Dendritic cell treated with granulocyte-macrophage colony-stimulating factor and Interleukin-4, amounts not matched to agents 40 ng/mL and 50 ng/mL, for 4 days (primary cell): Measurements from ENCODE around the gene SYNCRIP.
"Not testable (repeated sequence)": the region's sequence is repeated elsewhere in the genome, so short reads cannot be mapped to it uniquely, and the experiment has no call there.

Experiments used
- H3K27ac Mint-ChIP-seq: one replicate; pipeline ENCODE4 v1.8.0; 2022; ENCODE audit warnings: mild to moderate bottlenecking, mixed read lengths
- H3K27me3 Mint-ChIP-seq: one replicate; pipeline ENCODE4 v1.8.0; 2022; ENCODE audit warnings: mild to moderate bottlenecking, mixed read lengths
- H3K36me3 Mint-ChIP-seq: one replicate; pipeline ENCODE4 v1.8.0; 2022; ENCODE audit warnings: low read depth, mixed read lengths
- H3K4me1 Mint-ChIP-seq: one replicate; pipeline ENCODE4 v1.8.0; 2022; ENCODE audit warnings: low read depth, mixed read lengths
- H3K4me3 Mint-ChIP-seq: one replicate; pipeline ENCODE4 v1.8.0; 2022; ENCODE audit warnings: mild to moderate bottlenecking, moderate library complexity, mixed read lengths
- H3K9me3 Mint-ChIP-seq: one replicate; pipeline ENCODE4 v1.8.0; 2022; ENCODE audit warnings: mixed read lengths
- intact Hi-C: fragments of 100-400 bp; cut with micrococcal nuclease; formaldehyde crosslinking; loops from one replicate; pipeline ENCODE4 v1.15.0; 2022

Gene SYNCRIP

DNA sequence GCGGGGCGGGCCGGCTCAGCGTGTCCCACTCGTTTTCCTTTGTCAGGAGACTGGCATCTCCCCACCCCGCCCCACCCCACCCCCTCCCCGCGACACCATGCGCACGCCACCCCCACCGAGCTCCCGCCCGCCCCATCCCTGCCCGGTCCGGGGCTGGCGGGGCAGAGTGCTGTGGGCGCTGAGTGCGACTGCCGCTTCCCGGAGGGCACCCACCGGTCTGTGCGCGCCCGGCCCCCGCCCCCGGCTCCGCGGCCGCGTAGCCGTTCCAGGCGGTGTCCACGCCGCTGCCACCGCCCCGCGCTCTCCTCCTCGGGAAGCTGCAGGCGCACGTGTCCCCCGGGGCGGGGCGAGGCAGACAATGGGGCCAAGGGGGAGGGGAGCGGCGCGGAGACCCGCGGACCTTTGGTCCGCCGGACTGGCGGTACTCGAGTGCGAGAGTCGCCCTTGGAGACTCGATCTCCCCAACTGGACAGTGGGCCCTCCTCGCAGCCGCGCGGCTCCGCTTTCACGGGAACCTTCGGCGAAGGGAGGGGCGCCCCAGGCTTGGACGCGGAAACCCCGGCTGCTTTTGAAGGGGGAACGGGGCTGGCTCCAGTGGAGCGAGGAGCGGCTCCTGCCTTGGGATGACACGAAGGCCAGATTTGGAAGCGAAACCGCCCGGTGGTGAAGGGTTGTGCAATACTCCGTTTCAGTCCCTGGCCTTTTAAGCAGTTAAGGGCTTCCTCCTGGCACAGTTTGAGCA is 1.0 kb upstream of the SYNCRIP start:
- H3K27me3 Mint-ChIP-seq = no peaks in the 10 kb centered on the region
- H3K36me3 Mint-ChIP-seq = peaks cover 47% of the 10 kb centered on the region
- H3K27ac Mint-ChIP-seq = peak overlapping the region; percentile 100
- peak overlapping the region; percentile 99 for H3K4me3 Mint-ChIP-seq
- peaks cover 12% of the 10 kb centered on the region for H3K9me3 Mint-ChIP-seq
- peaks cover 43% of the 10 kb centered on the region for H3K4me1 Mint-ChIP-seq
- intact Hi-C loops = loop anchor here (1.0 kb wide), 2 partner anchors 35 to 49 kb away; no protein-coding TSS in a partner anchor

DNA sequence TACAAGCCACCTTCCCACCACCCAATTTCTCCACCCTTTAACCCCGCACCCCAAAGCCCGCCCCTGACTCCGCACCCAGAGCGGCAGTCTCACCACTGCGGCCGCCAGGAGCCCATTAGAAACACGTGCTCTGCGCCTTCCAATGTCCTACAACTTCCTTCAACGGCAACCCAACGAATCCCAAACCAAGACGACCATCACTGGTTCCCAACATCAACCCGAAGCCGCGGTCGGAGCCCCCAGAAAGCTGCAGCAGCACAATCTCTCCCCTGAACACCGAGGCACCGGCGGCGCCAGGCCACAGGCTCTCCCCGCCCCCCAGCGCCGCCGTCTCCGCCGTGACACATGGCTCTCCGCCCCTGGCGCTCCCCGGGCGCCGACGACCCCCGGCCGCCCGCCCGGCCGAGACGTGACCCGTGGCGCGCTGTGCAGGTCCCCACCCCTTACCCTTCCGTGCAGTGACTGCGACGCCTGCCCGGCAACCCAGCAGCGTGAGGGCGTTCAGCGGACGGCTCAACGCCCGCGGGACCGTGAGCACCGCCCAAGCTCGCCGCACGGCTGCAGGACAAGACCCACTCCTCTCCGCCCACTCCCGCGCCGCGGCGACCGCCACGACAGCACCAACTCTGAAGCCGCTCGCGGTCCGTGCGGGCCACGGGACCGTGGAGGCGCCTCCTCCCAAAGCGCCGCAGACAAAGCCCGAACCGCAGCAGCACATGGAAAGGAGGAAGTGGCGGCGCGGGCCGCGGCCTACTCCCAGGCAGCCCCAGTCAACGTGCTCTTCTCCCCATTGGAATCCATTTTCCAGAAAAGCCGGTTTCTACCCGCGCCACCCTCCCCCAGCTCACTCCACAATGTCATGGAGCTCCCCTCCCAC is 551 bp downstream of the SYNCRIP start:
- H3K36me3 Mint-ChIP-seq = peaks cover 63% of the 10 kb centered on the region
- H3K4me1 Mint-ChIP-seq = peaks cover 58% of the 10 kb centered on the region
- H3K27ac Mint-ChIP-seq = peak overlapping the region; percentile 100
- H3K9me3 Mint-ChIP-seq = peaks cover 12% of the 10 kb centered on the region
- peak overlapping the region; percentile 99 for H3K4me3 Mint-ChIP-seq
- intact Hi-C loops = no loop called here
- H3K27me3 Mint-ChIP-seq = no peaks in the 10 kb centered on the region

DNA sequence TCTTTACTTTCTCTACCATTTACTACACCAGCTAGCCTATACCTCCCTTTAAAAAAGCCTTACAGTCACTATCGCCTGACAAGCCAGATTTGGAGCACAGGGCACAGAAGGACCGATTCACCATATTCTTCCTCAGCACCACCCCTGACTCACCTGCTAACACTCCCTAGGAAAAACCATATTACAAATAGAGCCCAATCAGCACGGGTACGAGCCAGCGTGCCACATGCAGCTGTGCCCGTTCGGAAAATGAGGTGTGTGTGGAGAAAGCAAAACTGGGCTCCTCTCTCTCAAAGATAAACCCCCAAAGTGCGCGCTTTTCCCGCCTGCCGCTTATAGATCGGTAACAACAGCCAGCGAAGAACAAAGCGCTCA is 1.2 kb downstream of the SYNCRIP start:
- H3K9me3 Mint-ChIP-seq = peaks cover 12% of the 10 kb centered on the region
- peak overlapping the region; percentile 99 for H3K4me3 Mint-ChIP-seq
- peaks cover 69% of the 10 kb centered on the region for H3K36me3 Mint-ChIP-seq
- H3K4me1 Mint-ChIP-seq = peaks cover 58% of the 10 kb centered on the region
- peak overlapping the region; percentile 100 for H3K27ac Mint-ChIP-seq
- no peaks in the 10 kb centered on the region for H3K27me3 Mint-ChIP-seq
- intact Hi-C loops = no loop called here

GRCh38 chr6:85640821-85641220 is 1.9 kb downstream of the SYNCRIP start:
- Mint-ChIP-seq H3K36me3 (peaks cover 76% of the 10 kb centered on the region), H3K4me3 (peak overlapping the region; percentile 99)

DNA sequence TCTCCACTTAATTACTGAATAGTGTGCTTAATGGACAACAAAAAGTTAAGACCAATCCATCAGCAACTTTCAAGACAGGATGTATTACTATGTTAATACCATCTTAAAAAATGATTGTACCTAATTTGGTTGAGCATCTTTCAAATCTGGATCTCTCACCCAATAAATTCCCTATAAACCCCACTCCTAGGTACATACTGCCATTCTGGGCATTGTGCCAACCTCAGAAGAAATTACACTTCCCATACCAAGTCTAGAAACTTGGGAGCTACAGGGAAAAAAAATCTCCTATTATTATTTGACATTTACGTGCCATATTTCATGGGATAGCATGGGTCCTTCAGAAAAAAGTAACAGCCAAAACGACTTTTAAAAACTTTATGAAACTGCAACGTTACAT is 5.1 kb downstream of the SYNCRIP start:
- H3K4me3 Mint-ChIP-seq = no peak overlapping the region
- H3K36me3 Mint-ChIP-seq = peaks cover 98% of the 10 kb centered on the region
- H3K9me3 Mint-ChIP-seq = no peaks in the 10 kb centered on the region
- no peak overlapping the region for H3K27ac Mint-ChIP-seq
- intact Hi-C loops = no loop called here
- H3K27me3 Mint-ChIP-seq = no peaks in the 10 kb centered on the region
- peaks cover 50% of the 10 kb centered on the region for H3K4me1 Mint-ChIP-seq

More at GRCh38 chr6:85640821-85641220, 1.9 kb downstream of the SYNCRIP start:
- Mint-ChIP-seq H3K27ac (no peak overlapping the region), H3K4me1 (peaks cover 58% of the 10 kb centered on the region), H3K9me3 (peaks cover 8% of the 10 kb centered on the region), H3K27me3 (no peaks in the 10 kb centered on the region)
- intact Hi-C loops = no loop called here

- intact Hi-C loops = no loop called here
- H3K4me3 Mint-ChIP-seq = no peak overlapping the region
- H3K27me3 Mint-ChIP-seq = no peaks in the 10 kb centered on the region
- H3K4me1 Mint-ChIP-seq = peaks cover 17% of the 10 kb centered on the region
- no peaks in the 10 kb centered on the region for H3K9me3 Mint-ChIP-seq
- H3K36me3 Mint-ChIP-seq = peaks cover 97% of the 10 kb centered on the region
- H3K27ac Mint-ChIP-seq = no peak overlapping the region
Measured at GRCh38 chr6:85632164-85632942, 10.3 kb downstream of the SYNCRIP start.

DNA sequence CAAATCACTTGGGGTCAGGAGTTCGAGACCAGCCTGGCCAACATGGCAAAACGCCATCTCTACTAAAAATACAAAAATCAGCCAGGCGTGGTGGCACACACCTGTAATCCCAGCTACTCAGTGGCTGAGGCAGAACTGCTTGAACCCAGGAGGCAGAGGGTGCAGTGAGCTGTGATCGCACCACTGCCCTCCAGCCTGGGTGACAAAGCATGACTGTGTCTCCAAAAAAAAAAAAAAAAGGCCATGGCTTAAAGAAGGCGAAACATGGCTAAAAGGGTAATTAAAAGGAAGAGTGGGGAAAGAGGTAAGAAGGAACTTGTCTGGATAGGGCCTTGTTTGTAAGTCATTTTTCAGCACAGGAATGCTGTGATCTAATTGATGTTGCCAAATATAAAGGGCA is 11.6 kb downstream of the SYNCRIP start:
- H3K9me3 Mint-ChIP-seq, H3K4me3 Mint-ChIP-seq, H3K27ac Mint-ChIP-seq, H3K27me3 Mint-ChIP-seq, intact Hi-C loops: not testable (repeated sequence)
- H3K4me1 Mint-ChIP-seq = peaks cover 16% of the 10 kb centered on the region
- peaks cover 97% of the 10 kb centered on the region for H3K36me3 Mint-ChIP-seq

DNA sequence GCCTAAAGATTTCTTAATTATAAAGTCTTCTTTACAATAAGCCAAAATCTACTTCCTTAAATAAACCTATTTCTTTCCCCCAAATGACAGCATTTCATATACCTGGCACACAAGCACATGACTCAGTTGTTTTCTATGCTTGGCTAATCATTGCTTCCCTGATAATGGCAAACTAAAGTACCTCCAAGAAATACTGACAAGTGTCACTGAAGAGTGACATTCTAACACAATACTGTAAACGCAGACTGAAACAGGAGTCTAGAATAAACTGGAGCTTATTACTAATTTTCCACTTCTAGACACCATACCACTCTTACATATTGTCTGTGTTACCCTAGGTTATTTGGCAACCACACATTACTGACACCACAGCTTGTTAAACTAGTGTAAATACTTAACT is 14.3 kb downstream of the SYNCRIP start:
- H3K27me3 Mint-ChIP-seq = no peaks in the 10 kb centered on the region
- H3K9me3 Mint-ChIP-seq = no peaks in the 10 kb centered on the region
- H3K4me1 Mint-ChIP-seq = peaks cover 27% of the 10 kb centered on the region
- intact Hi-C loops = loop anchor here (10.0 kb wide), 1 partner anchor 46 kb away; no protein-coding TSS in a partner anchor
- H3K27ac Mint-ChIP-seq = no peak overlapping the region
- H3K4me3 Mint-ChIP-seq = no peak overlapping the region
- H3K36me3 Mint-ChIP-seq = peaks cover 99% of the 10 kb centered on the region

DNA sequence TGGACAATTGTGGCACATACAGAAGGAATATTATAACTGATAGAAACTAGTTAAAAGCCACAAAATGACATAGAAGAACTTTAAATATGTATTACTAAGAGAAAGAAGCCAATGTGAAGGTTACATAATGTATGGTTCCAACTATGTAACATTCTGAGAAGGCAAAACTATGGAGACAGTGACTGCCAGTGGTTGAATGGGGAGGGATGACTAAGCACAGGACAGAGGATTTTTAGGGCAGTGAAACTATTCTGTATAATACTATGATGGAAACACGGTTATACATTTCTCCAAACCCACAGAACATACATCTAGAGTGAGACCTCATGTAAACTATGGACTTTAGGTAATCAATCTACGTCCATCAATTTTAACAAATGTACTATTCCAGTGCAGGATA is 22.4 kb downstream of the SYNCRIP start:
- Mint-ChIP-seq H3K4me3 (no peak overlapping the region), H3K36me3 (peaks cover 98% of the 10 kb centered on the region), H3K9me3 (no peaks in the 10 kb centered on the region), H3K4me1 (peaks cover 6% of the 10 kb centered on the region), H3K27ac (no peak overlapping the region), H3K27me3 (no peaks in the 10 kb centered on the region)
- intact Hi-C loops = loop anchor here (10.0 kb wide), 1 partner anchor 54 kb away; no protein-coding TSS in a partner anchor

DNA sequence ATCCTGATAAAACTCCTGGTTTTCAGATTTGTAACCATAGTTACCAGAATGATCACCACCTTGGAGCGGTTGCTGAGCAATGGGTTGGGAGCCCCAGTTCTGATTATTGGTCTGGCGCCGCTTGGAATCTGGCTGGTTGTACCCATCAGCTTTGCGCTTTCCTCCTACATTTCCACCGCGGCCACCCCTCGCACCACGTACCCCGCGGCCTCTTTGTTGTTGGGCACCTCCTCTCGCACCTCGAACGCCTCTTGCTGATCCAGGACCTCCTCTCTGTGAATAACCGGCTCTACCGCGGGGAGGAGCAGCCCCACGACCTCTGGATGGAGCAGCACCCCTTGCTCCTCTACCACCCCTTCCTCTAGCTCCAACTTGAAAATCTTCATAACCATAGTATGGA is 27.9 kb downstream of the SYNCRIP start:
- Mint-ChIP-seq H3K4me1 (no peaks in the 10 kb centered on the region), H3K4me3 (no peak overlapping the region), H3K9me3 (no peaks in the 10 kb centered on the region), H3K27me3 (no peaks in the 10 kb centered on the region), H3K36me3 (peaks cover 93% of the 10 kb centered on the region), H3K27ac (no peak overlapping the region)
- intact Hi-C loops = loop anchor here (5.0 kb wide), 1 partner anchor 87 kb away; no protein-coding TSS in a partner anchor

DNA sequence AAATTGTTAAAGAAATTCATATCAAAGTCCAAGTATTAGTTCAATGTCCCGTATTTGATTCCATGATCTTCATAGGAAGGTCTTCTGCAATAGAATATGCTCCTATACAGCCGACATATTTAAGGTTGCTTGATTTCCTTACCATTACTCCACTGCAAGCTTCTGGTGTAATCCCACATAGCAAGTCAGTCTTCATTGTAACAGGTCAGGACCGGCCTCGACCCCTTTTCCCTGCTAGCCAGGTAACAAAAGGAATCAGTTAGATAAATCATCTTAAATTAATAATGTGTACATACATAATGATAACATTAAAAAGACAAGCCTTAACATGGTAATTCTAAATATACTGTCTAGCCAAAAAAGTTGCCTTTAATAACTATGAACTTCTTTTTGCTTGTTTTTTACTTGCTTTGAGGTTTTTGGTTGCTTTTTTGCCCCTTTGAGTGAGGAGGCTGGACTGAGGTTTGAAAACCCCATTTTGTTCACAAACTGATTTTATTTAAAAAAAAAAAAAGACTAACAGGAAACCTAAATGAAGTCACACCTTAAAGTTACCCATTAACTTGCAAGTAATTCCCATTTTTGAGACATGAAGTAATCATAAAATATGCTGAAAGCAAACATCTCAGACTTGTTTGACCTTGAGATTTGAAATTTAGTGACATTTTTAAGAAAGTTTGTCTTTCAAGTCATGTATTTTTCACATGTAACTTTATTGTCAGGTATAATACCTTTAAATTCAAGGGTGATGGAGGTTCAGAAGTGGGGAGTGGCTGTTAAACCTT is 29.8 kb downstream of the SYNCRIP start:
- no peaks in the 10 kb centered on the region for H3K27me3 Mint-ChIP-seq
- no peaks in the 10 kb centered on the region for H3K4me1 Mint-ChIP-seq
- intact Hi-C loops = no loop called here
- no peak overlapping the region for H3K4me3 Mint-ChIP-seq
- peaks cover 90% of the 10 kb centered on the region for H3K36me3 Mint-ChIP-seq
- H3K9me3 Mint-ChIP-seq = no peaks in the 10 kb centered on the region
- no peak overlapping the region for H3K27ac Mint-ChIP-seq

- peaks cover 74% of the 10 kb centered on the region for H3K36me3 Mint-ChIP-seq
- intact Hi-C loops = no loop called here
- no peaks in the 10 kb centered on the region for H3K4me1 Mint-ChIP-seq
- H3K27me3 Mint-ChIP-seq = no peaks in the 10 kb centered on the region
- no peak overlapping the region for H3K4me3 Mint-ChIP-seq
- H3K9me3 Mint-ChIP-seq = no peaks in the 10 kb centered on the region
- H3K27ac Mint-ChIP-seq = no peak overlapping the region
Measured at GRCh38 chr6:85610182-85610895, 32.3 kb downstream of the SYNCRIP start.

GRCh38 chr6:85602100-85602499 is 40.6 kb downstream of the SYNCRIP start:
- Mint-ChIP-seq H3K4me3 (no peak overlapping the region), H3K9me3 (no peaks in the 10 kb centered on the region), H3K27me3 (no peaks in the 10 kb centered on the region), H3K36me3 (peaks cover 7% of the 10 kb centered on the region), H3K27ac (no peak overlapping the region), H3K4me1 (no peaks in the 10 kb centered on the region)
- intact Hi-C loops = no loop called here
